GM12878 (cell line): ENCODE data around the gene ATG9A. TPM values are rescaled to one million over a fixed set of nuclear protein-coding genes. Genes with fewer than 3 reads are reported as not detected.

ENCODE experiments used
- CEBPB ChIP-seq, 2 experiments: fragments of 150-350 bp in 1 of 2; IDR thresholded peaks; 2 replicates each; pipeline ENCODE4 v1.6.1; 2012 to 2014; ENCODE audit warnings: low read depth in 2 of 2, low read length in 2 of 2, borderline replicate concordance in 1 of 2, inconsistent platforms in 1 of 2
- EZH2 ChIP-seq: IDR thresholded peaks from 2 replicates; pipeline ENCODE4 v1.6.1; 2012; ENCODE audit warnings: low read depth, mild to moderate bottlenecking, control low read depth, inconsistent platforms, low read length, borderline replicate concordance; ENCODE audit not compliant: control insufficient read depth
- HDGF ChIP-seq: fragments of 450-650 bp; IDR thresholded peaks from 2 replicates; pipeline ENCODE4 v1.6.1; 2016; ENCODE audit warnings: antibody characterized with exemption
- KAT2A ChIP-seq: conservative IDR thresholded peaks from 2 replicates; pipeline ENCODE4 v1.6.1; 2011; ENCODE audit warnings: low read depth, low read length; ENCODE audit not compliant: control insufficient read depth
- MEF2B ChIP-seq: fragments of 450-650 bp; IDR thresholded peaks from 2 replicates; pipeline ENCODE4 v1.6.1; 2018; ENCODE audit warnings: mild to moderate bottlenecking, moderate library complexity; ENCODE audit not compliant: partially characterized antibody, poor library complexity, severe bottlenecking
- SMARCA5 ChIP-seq: fragments of 450-650 bp; IDR thresholded peaks from 2 replicates; pipeline ENCODE4 v1.6.1; 2017; ENCODE audit warnings: mild to moderate bottlenecking
- SREBF1 ChIP-seq: IDR thresholded peaks from 2 replicates; pipeline ENCODE4 v1.6.1; 2012; ENCODE audit warnings: mild to moderate bottlenecking, low read length
- SREBF2 ChIP-seq: IDR thresholded peaks from 2 replicates; pipeline ENCODE4 v1.6.1; 2012; ENCODE audit warnings: mild to moderate bottlenecking, low read length
- SUPT20H ChIP-seq: IDR thresholded peaks from 2 replicates; pipeline ENCODE4 v1.6.1; 2011; ENCODE audit warnings: low read depth, mild to moderate bottlenecking, low read length, moderate library complexity, borderline replicate concordance; ENCODE audit not compliant: control insufficient read depth
- SUZ12 ChIP-seq: fragments of 200-600 bp; sonication (generic); IDR thresholded peaks from one replicate; pipeline ENCODE4 v1.6.1; 2018; ENCODE audit warnings: antibody characterized with exemption, mild to moderate bottlenecking; ENCODE audit not compliant: unreplicated experiment
- TARDBP ChIP-seq: IDR thresholded peaks from 2 replicates; pipeline ENCODE4 v1.6.1; 2016; ENCODE audit warnings: borderline replicate concordance
- ZNF207 ChIP-seq: fragments of 450-650 bp; IDR thresholded peaks from 2 replicates; pipeline ENCODE4 v1.6.1; 2014; ENCODE audit warnings: antibody characterized with exemption, mild to moderate bottlenecking, borderline replicate concordance
- polyA plus RNA-seq, 11 experiments: library from polyadenylated mRNA; depleted of rRNA in 4 of 11; unstranded in 6 of 11; stranded (reverse) in 5 of 11; fragments of >200 nt; fragmentation: Nextera tagmentation in 4 of 11; fragmentation: Illumina TruSeq in 1 of 11; extraction: Ambion mirVana in 4 of 11; extraction: Trizol in 1 of 11; gene quantifications; 1 replicate in 1 of 11; 2 replicates in 10 of 11; pipeline versions ENCODE4 v1.2.1 to v1.2.3, GENCODE V29; 2011 to 2016; ENCODE audit warnings: inconsistent platforms in 2 of 11, missing spikeins in 2 of 11, low read depth in 1 of 11
- total RNA-seq, 4 experiments: library from RNA; depleted of rRNA in 3 of 4; stranded (reverse); fragments of >200 nt in 3 of 4; fragmentation: Illumina TruSeq in 1 of 4; extraction: Trizol in 1 of 4; gene quantifications; 2 replicates each; pipeline versions ENCODE4 v1.2.1 to v1.2.3, GENCODE V29; 2013 to 2021
- TF ChIP-seq, protein P1 (sequence below): fragments of 450-650 bp; IDR thresholded peaks from 2 replicates; pipeline ENCODE4 v1.6.1; 2016; ENCODE audit warnings: mild to moderate bottlenecking, moderate library complexity, borderline replicate concordance
- TF ChIP-seq, protein P2 (sequence below): fragments of 450-650 bp; formaldehyde crosslinking; IDR thresholded peaks from 2 replicates; pipeline ENCODE4 v1.4.0; 2020; ENCODE audit warnings: mild to moderate bottlenecking, moderate library complexity
- TF ChIP-seq, protein P3 (sequence below), 3 experiments: IDR thresholded peaks in 2 of 3; conservative IDR thresholded peaks in 1 of 3; 2 replicates each; pipeline ENCODE4 v1.5.1; 2011; ENCODE audit warnings: low read depth in 3 of 3, low read length in 3 of 3, mild to moderate bottlenecking in 3 of 3, control low read depth in 2 of 3, moderate library complexity in 2 of 3, inconsistent platforms in 1 of 3, mixed read lengths in 1 of 3; ENCODE audit not compliant: control insufficient read depth in 2 of 3, insufficient read depth in 1 of 3; ENCODE audit errors: extremely low read depth in 1 of 3
- TF ChIP-seq, protein P4 (sequence below): fragments of 450-650 bp; conservative IDR thresholded peaks from 2 replicates; pipeline ENCODE4 v1.6.1; 2017; ENCODE audit warnings: mild to moderate bottlenecking, moderate library complexity

The ATG9A gene
- total and polyA plus RNA-seq, 10 of the 15 experiments (the other 5 are each of a cell fraction or from before 2014, with no cell fraction given) = 0.16 to 37.5 (median 14.6) TPM; not detected in 1

DNA sequence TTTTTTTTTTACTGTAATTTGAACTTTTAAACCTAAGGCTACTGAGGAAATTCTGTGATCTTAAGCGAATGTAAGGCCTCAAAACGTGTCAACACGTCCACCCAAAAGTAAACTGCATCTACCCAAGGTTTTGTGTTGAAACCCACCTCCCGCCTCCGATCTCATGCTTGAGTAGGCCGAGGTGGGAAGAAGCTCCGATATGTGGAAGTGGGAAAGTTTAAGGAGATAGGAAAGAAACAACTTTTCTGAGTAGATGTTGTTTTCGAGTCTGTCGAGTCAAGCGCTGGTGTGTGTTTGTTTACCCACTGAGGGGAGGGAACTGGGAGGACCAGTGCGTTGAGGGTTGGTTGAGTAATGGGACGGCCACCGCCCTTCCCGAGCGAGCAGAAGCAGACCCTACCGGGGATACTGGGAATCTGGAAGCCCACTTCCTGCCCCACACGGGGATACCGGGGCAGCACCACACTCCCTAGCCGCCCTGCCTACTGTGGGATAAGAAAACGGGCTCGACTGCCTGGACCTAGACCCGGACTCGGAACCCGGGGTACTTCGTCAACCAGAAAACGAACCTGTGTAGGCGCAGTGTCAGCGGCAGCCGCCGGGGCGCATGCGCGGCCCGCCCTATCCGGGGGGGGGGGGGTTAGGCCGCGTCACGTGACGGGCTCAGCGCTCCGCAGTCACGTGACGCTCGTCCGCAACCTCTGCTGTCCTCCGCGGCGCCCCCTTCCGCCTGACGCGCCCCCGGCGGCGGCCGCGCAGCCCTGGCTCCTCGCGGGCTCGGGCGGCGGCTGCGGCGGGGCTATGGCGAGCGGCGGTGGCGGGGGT, 51.7 kb downstream of the ATG9A start, which contains the start of gene RETREG2 (continued):
- TF ChIP-seq MEF2B (peak; percentile 34), EZH2 (no peak), SUZ12 (no peak), TARDBP (peak; percentile 64; the same call in 1 of the 2 replicates), SMARCA5 (peak; percentile 75; the same call in 1 of the 2 replicates), SUPT20H (no peak), HDGF (no peak), ZNF207 (peak; percentile 89; the same call in 1 of the 2 replicates), SREBF2 (no peak), SREBF1 (no peak), KAT2A (no peak), CEBPB (IDR thresholded peaks at IDR 0.05; ENCODE audit: borderline replicate concordance in 1 of 2, low read depth in 2 of 2, low read length in 2 of 2) (no peak)
- TF ChIP-seq, protein P1, sequence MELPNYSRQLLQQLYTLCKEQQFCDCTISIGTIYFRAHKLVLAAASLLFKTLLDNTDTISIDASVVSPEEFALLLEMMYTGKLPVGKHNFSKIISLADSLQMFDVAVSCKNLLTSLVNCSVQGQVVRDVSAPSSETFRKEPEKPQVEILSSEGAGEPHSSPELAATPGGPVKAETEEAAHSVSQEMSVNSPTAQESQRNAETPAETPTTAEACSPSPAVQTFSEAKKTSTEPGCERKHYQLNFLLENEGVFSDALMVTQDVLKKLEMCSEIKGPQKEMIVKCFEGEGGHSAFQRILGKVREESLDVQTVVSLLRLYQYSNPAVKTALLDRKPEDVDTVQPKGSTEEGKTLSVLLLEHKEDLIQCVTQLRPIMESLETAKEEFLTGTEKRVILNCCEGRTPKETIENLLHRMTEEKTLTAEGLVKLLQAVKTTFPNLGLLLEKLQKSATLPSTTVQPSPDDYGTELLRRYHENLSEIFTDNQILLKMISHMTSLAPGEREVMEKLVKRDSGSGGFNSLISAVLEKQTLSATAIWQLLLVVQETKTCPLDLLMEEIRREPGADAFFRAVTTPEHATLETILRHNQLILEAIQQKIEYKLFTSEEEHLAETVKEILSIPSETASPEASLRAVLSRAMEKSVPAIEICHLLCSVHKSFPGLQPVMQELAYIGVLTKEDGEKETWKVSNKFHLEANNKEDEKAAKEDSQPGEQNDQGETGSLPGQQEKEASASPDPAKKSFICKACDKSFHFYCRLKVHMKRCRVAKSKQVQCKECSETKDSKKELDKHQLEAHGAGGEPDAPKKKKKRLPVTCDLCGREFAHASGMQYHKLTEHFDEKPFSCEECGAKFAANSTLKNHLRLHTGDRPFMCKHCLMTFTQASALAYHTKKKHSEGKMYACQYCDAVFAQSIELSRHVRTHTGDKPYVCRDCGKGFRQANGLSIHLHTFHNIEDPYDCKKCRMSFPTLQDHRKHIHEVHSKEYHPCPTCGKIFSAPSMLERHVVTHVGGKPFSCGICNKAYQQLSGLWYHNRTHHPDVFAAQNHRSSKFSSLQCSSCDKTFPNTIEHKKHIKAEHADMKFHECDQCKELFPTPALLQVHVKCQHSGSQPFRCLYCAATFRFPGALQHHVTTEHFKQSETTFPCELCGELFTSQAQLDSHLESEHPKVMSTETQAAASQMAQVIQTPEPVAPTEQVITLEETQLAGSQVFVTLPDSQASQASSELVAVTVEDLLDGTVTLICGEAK = no peak
- TF ChIP-seq, protein P2, sequence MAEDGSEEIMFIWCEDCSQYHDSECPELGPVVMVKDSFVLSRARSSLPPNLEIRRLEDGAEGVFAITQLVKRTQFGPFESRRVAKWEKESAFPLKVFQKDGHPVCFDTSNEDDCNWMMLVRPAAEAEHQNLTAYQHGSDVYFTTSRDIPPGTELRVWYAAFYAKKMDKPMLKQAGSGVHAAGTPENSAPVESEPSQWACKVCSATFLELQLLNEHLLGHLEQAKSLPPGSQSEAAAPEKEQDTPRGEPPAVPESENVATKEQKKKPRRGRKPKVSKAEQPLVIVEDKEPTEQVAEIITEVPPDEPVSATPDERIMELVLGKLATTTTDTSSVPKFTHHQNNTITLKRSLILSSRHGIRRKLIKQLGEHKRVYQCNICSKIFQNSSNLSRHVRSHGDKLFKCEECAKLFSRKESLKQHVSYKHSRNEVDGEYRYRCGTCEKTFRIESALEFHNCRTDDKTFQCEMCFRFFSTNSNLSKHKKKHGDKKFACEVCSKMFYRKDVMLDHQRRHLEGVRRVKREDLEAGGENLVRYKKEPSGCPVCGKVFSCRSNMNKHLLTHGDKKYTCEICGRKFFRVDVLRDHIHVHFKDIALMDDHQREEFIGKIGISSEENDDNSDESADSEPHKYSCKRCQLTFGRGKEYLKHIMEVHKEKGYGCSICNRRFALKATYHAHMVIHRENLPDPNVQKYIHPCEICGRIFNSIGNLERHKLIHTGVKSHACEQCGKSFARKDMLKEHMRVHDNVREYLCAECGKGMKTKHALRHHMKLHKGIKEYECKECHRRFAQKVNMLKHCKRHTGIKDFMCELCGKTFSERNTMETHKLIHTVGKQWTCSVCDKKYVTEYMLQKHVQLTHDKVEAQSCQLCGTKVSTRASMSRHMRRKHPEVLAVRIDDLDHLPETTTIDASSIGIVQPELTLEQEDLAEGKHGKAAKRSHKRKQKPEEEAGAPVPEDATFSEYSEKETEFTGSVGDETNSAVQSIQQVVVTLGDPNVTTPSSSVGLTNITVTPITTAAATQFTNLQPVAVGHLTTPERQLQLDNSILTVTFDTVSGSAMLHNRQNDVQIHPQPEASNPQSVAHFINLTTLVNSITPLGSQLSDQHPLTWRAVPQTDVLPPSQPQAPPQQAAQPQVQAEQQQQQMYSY (CRISPR knock-in tag) = peak; percentile 92; the same call in 1 of the 2 replicates
- TF ChIP-seq, protein P3, sequence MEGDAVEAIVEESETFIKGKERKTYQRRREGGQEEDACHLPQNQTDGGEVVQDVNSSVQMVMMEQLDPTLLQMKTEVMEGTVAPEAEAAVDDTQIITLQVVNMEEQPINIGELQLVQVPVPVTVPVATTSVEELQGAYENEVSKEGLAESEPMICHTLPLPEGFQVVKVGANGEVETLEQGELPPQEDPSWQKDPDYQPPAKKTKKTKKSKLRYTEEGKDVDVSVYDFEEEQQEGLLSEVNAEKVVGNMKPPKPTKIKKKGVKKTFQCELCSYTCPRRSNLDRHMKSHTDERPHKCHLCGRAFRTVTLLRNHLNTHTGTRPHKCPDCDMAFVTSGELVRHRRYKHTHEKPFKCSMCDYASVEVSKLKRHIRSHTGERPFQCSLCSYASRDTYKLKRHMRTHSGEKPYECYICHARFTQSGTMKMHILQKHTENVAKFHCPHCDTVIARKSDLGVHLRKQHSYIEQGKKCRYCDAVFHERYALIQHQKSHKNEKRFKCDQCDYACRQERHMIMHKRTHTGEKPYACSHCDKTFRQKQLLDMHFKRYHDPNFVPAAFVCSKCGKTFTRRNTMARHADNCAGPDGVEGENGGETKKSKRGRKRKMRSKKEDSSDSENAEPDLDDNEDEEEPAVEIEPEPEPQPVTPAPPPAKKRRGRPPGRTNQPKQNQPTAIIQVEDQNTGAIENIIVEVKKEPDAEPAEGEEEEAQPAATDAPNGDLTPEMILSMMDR (IDR thresholded peaks at IDR 0.05 in 2 of 3, conservative IDR thresholded peaks at IDR 0.05 in 1 of 3; ENCODE audit: control insufficient read depth in 2 of 3, extremely low read depth in 1 of 3, insufficient read depth in 1 of 3, low read depth in 3 of 3, low read length in 3 of 3) = peak; percentile 26 to 53 (median 35); a peak in 4 of 6 replicates
- TF ChIP-seq, protein P4, sequence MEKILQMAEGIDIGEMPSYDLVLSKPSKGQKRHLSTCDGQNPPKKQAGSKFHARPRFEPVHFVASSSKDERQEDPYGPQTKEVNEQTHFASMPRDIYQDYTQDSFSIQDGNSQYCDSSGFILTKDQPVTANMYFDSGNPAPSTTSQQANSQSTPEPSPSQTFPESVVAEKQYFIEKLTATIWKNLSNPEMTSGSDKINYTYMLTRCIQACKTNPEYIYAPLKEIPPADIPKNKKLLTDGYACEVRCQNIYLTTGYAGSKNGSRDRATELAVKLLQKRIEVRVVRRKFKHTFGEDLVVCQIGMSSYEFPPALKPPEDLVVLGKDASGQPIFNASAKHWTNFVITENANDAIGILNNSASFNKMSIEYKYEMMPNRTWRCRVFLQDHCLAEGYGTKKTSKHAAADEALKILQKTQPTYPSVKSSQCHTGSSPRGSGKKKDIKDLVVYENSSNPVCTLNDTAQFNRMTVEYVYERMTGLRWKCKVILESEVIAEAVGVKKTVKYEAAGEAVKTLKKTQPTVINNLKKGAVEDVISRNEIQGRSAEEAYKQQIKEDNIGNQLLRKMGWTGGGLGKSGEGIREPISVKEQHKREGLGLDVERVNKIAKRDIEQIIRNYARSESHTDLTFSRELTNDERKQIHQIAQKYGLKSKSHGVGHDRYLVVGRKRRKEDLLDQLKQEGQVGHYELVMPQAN = peak; percentile 91
